GM12878 (cell line): ENCODE results near the gene INO80. TPM values are rescaled to one million over a fixed set of nuclear protein-coding genes. Genes with fewer than 3 reads are reported as not detected.
A peak's percentile ranks its signal among the peaks of the same experiment; 100 is the strongest.

Experiments
- ASH2L ChIP-seq: fragments of 300-600, 200-600 bp; sonication (generic); IDR thresholded peaks from 2 replicates; pipeline ENCODE4 v1.6.1; 2017; ENCODE audit warnings: low read depth, mild to moderate bottlenecking, borderline replicate concordance
- BCL3 ChIP-seq: IDR thresholded peaks from 2 replicates; pipeline ENCODE4 v1.6.1; 2011; ENCODE audit warnings: borderline replicate concordance, low read depth, mild to moderate bottlenecking, moderate library complexity, low read length; ENCODE audit not compliant: insufficient read depth, poor library complexity, severe bottlenecking
- CBFB ChIP-seq: IDR thresholded peaks from 2 replicates; pipeline ENCODE4 v1.6.1; 2016; ENCODE audit warnings: antibody characterized with exemption, low read depth
- CHD2 ChIP-seq: IDR thresholded peaks from 2 replicates; pipeline ENCODE4 v1.6.1; 2011; ENCODE audit warnings: low read depth, low read length, improper control_type of control experiment, borderline replicate concordance
- ESRRA ChIP-seq: IDR thresholded peaks from 2 replicates; pipeline ENCODE4 v1.6.1; 2012; ENCODE audit warnings: mild to moderate bottlenecking, low read length, improper control_type of control experiment
- HDAC6 ChIP-seq: fragments of 200-600 bp; sonication (generic); IDR thresholded peaks from one replicate; pipeline ENCODE4 v1.8.0; 2017; ENCODE audit warnings: antibody characterized with exemption; ENCODE audit not compliant: unreplicated experiment
- JUND ChIP-seq: IDR thresholded peaks from 2 replicates; pipeline ENCODE4 v1.6.1; 2012; ENCODE audit warnings: low read depth, mild to moderate bottlenecking, low read length, improper control_type of control experiment, moderate library complexity
- MAX ChIP-seq: IDR thresholded peaks from 2 replicates; pipeline ENCODE4 v1.6.1; 2012; ENCODE audit warnings: low read depth, low read length, improper control_type of control experiment
- MEF2B ChIP-seq: fragments of 450-650 bp; IDR thresholded peaks from 2 replicates; pipeline ENCODE4 v1.6.1; 2018; ENCODE audit warnings: mild to moderate bottlenecking, moderate library complexity; ENCODE audit not compliant: partially characterized antibody, poor library complexity, severe bottlenecking
- NFYB ChIP-seq: IDR thresholded peaks from 2 replicates; pipeline ENCODE4 v1.6.1; 2011; ENCODE audit warnings: low read depth, mild to moderate bottlenecking, low read length, improper control_type of control experiment, moderate library complexity; ENCODE audit not compliant: insufficient read depth
- PAX5 ChIP-seq: IDR thresholded peaks from 2 replicates; pipeline ENCODE4 v1.6.1; 2011; ENCODE audit warnings: low read depth, low read length, borderline replicate concordance
- PKNOX1 ChIP-seq: fragments of 450-650 bp; IDR thresholded peaks from 2 replicates; pipeline ENCODE4 v1.6.1; 2016; ENCODE audit warnings: mild to moderate bottlenecking
- POLR2AphosphoS2 ChIP-seq: IDR thresholded peaks from 2 replicates; pipeline ENCODE4 v1.6.1; 2011; ENCODE audit warnings: low read depth, mild to moderate bottlenecking, low read length, improper control_type of control experiment, moderate library complexity
- RELA ChIP-seq: fragments of 450-650 bp; IDR thresholded peaks from 2 replicates; pipeline ENCODE4 v1.8.0; 2014; ENCODE audit warnings: borderline replicate concordance; ENCODE audit not compliant: partially characterized antibody
- RELB ChIP-seq: fragments of 450-650 bp; IDR thresholded peaks from 2 replicates; pipeline ENCODE4 v1.6.1; 2017; ENCODE audit warnings: low read depth, mild to moderate bottlenecking, moderate library complexity
- SIN3A ChIP-seq: IDR thresholded peaks from 2 replicates; pipeline ENCODE4 v1.6.1; 2012; ENCODE audit warnings: low read depth, low read length, improper control_type of control experiment
- STAT1 ChIP-seq: fragments of 450-650 bp; conservative IDR thresholded peaks from 2 replicates; pipeline ENCODE4 v1.6.1; 2014; ENCODE audit warnings: antibody characterized with exemption, mild to moderate bottlenecking
- STAT3 ChIP-seq: IDR thresholded peaks from 2 replicates; pipeline ENCODE4 v1.6.1; 2011; ENCODE audit warnings: low read depth, low read length, improper control_type of control experiment
- ZBTB33 ChIP-seq: fragments of 450-650 bp; IDR thresholded peaks from 2 replicates; pipeline ENCODE4 v1.6.1; 2017; ENCODE audit warnings: mild to moderate bottlenecking
- ZNF207 ChIP-seq: fragments of 450-650 bp; IDR thresholded peaks from 2 replicates; pipeline ENCODE4 v1.6.1; 2014; ENCODE audit warnings: antibody characterized with exemption, mild to moderate bottlenecking, borderline replicate concordance
- ZNF24 ChIP-seq: fragments of 450-650 bp; IDR thresholded peaks from 2 replicates; pipeline ENCODE4 v1.6.1; 2017; ENCODE audit warnings: antibody characterized with exemption, mild to moderate bottlenecking
- polyA plus RNA-seq, 11 experiments: library from polyadenylated mRNA; depleted of rRNA in 4 of 11; unstranded in 6 of 11; stranded (reverse) in 5 of 11; fragments of >200 nt; fragmentation: Nextera tagmentation in 4 of 11; fragmentation: Illumina TruSeq in 1 of 11; extraction: Ambion mirVana in 4 of 11; extraction: Trizol in 1 of 11; gene quantifications; 1 replicate in 1 of 11; 2 replicates in 10 of 11; pipeline versions ENCODE4 v1.2.1 to v1.2.3, GENCODE V29; 2011 to 2016; ENCODE audit warnings: inconsistent platforms in 2 of 11, missing spikeins in 2 of 11, low read depth in 1 of 11
- total RNA-seq, 4 experiments: library from RNA; depleted of rRNA in 3 of 4; stranded (reverse); fragments of >200 nt in 3 of 4; fragmentation: Illumina TruSeq in 1 of 4; extraction: Trizol in 1 of 4; gene quantifications; 2 replicates each; pipeline versions ENCODE4 v1.2.1 to v1.2.3, GENCODE V29; 2013 to 2021

The INO80 gene
- total and polyA plus RNA-seq, 10 of the 15 experiments (the other 5 are each of a cell fraction or from before 2014, with no cell fraction given) = 4.5 to 25.0 (median 14.2) TPM

GRCh38 chr15:40936709-40937666 lies 179.1 kb downstream of the INO80 start (continued):
- TF ChIP-seq ZBTB33 = no peak
- TF ChIP-seq BCL3 = no peak
- no peak for TF ChIP-seq RELB
- peak; percentile 91 for TF ChIP-seq ZNF24
- TF ChIP-seq HDAC6 = no peak
- TF ChIP-seq STAT3 = no peak
- no peak for TF ChIP-seq STAT1
- no peak for TF ChIP-seq CHD2
- no peak for TF ChIP-seq CBFB
- no peak for TF ChIP-seq ESRRA
- no peak for TF ChIP-seq JUND
- 0 out of 2 replicates have a peak, but pooled peaks have one; percentile 20 for TF ChIP-seq NFYB
- no peak for TF ChIP-seq ZNF207
- TF ChIP-seq POLR2AphosphoS2 = no peak
- no peak for TF ChIP-seq PAX5
- peak; percentile 72 for TF ChIP-seq MEF2B
- no peak for TF ChIP-seq ASH2L
- no peak for TF ChIP-seq RELA
- TF ChIP-seq SIN3A = no peak
- peak; percentile 94 for TF ChIP-seq PKNOX1
- no peak for TF ChIP-seq MAX
